Renal cortex interstitium (tissue), 11 donors: ENCODE data around the gene SLA2. TPM values are rescaled to one million over a fixed set of nuclear protein-coding genes. Genes with fewer than 3 reads are reported as not detected.
A peak's percentile ranks its signal among the peaks of the same experiment; 100 is the strongest.
"Not testable (repeated sequence)": the region's sequence is repeated elsewhere in the genome, so short reads cannot be mapped to it uniquely, and the experiment has no call there.

Experiments used
- DNase-seq, 11 donors: peaks; one replicate each; pipeline ENCODE4 v3.0.0-alpha.2; 2013; ENCODE audit warnings: low read depth in 9 of 11, low spot score in 4 of 11; ENCODE audit errors: extremely low read depth in 1 of 11
- polyA plus RNA-seq, 3 donors: library from polyadenylated mRNA; unstranded; fragments of 120-200 nt; gene quantifications; one replicate each; pipeline ENCODE4 v1.2.1, GENCODE V29; 2013; ENCODE audit not compliant: insufficient read length in 3 of 3

SLA2 gene
- polyA plus RNA-seq, 3 donors, result 0.53 to 0.62 (median 0.55) TPM

GRCh38 chr20:36585410-36586125 is 60.4 kb downstream of the SLA2 start:
- no peak for DNase-seq

GRCh38 chr20:36584018-36584481 is 61.9 kb downstream of the SLA2 start:
- DNase-seq, result no peak

GRCh38 chr20:36582821-36583220 is 63.2 kb downstream of the SLA2 start:
- no peak for DNase-seq

GRCh38 chr20:36582322-36582721 is 63.7 kb downstream of the SLA2 start:
- no peak for DNase-seq

GRCh38 chr20:36579996-36580545 is 65.9 kb downstream of the SLA2 start:
- peak in 2 of 11 donors; percentile 13 to 71 for DNase-seq

GRCh38 chr20:36578356-36579041 is 67.5 kb downstream of the SLA2 start:
- no peak for DNase-seq

- DNase-seq, result no peak
Measured at GRCh38 chr20:36576081-36576445, 69.9 kb downstream of the SLA2 start.

- DNase-seq, result peak in 8 of 11 donors; percentile 49 to 82 (median 75)
Measured at GRCh38 chr20:36574366-36575135, 71.4 kb downstream of the SLA2 start.

- DNase-seq, result peak in 4 of 11 donors; percentile 30 to 43 (median 36)
Measured at GRCh38 chr20:36573798-36574365, 72.1 kb downstream of the SLA2 start.

GRCh38 chr20:36573103-36573797 is 72.7 kb downstream of the SLA2 start, which contains the start of gene TGIF2:
TSS of gene TGIF2 (plus strand) at chr20:36573597. CDS start at chr20:36578775, 5,178 bp downstream.
- peak in 10 of 11 donors; percentile 68 to 94 (median 90) for DNase-seq

- no peak for DNase-seq
Measured at GRCh38 chr20:36572701-36573102, 73.3 kb downstream of the SLA2 start.

GRCh38 chr20:36571564-36572504 is 74.2 kb downstream of the SLA2 start:
- DNase-seq, result peak in 7 of 11 donors; percentile 40 to 76 (median 53)

- no peak for DNase-seq
Measured at GRCh38 chr20:36569847-36570429, 76.1 kb downstream of the SLA2 start.

- no peak for DNase-seq
Measured at GRCh38 chr20:36565520-36565919, 80.5 kb downstream of the SLA2 start.

GRCh38 chr20:36564726-36565121 is 81.3 kb downstream of the SLA2 start:
- DNase-seq, result not testable (repeated sequence)

GRCh38 chr20:36564078-36564725 is 81.8 kb downstream of the SLA2 start:
- DNase-seq, result not testable (repeated sequence)
